NOMO-1 treated with DMSO at 0.1 percent for 48 hours (cell line): ENCODE results near the gene TSFM.

ENCODE experiments used
- DNase-seq: peaks from one replicate; lab custom pipeline; 2025; ENCODE audit not compliant: unreplicated experiment; lab: John Stamatoyannopoulos, UW

Gene TSFM

GRCh38 chr12:57777911-57778310 lies 4.7 kb upstream of the TSFM start:
- DNase-seq = no peak

DNA sequence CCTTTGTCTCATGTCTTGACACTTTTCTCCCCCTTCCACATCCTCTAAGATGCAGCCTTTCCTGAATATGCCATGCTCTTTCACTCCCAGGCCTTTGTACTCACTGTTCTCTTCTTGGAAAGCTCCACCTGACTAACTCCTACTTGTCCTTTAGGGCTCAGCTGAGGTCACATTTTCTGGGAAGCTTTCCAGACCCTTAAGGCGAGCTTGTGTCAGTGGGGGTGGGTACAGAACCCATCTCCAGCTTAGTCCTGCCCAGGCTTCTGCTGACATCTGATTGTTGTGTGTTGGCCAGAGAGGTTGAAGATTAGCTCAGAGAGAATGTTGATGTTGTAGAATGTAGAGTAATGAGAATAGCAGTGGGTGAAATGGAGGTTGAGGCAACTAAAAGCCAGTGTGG lies 2.9 kb upstream of the TSFM start:
- no peak for DNase-seq

GRCh38 chr12:57780284-57780897 lies 2.2 kb upstream of the TSFM start:
- no peak for DNase-seq

DNA sequence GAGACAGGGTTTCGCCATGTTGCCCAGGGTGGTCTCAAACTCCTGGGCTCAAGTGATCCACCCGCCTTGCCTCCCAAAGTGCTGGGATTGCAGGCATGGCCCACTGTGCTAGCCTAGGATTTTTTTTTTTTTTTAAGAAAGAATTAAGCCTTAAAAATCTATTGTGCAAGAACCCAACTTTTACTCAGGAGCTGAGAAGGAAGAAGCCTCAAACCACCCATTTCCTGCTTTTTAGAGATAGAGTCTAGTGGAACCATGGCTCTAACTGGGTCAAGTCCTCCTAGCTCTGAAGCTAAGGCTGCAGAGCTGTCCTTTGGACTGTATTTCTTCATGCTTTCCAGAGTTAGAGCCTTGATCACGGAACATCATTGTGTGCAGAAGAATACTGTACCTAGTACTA lies 1.3 kb upstream of the TSFM start:
- DNase-seq = peak; percentile 65

GRCh38 chr12:57781801-57782200 lies 786 bp upstream of the TSFM start:
- DNase-seq = peak; percentile 39

DNA sequence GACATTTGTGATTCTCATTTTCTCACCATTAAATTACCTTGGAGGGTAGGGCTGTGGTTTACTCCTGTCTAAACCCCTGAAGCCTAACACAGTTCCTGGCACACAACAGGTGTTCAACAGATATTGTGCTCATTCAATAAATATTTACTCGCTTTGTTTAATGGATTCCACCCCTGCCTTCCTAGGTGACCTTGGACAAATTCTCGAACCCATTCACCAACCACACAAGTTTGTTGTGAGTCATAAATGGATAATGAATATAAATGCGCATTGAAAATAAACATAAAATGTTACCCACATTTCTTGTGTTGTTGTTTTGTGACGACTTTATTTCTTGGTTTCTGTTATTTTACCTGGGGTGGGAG lies 362 bp upstream of the TSFM start:
- DNase-seq = no peak

DNA sequence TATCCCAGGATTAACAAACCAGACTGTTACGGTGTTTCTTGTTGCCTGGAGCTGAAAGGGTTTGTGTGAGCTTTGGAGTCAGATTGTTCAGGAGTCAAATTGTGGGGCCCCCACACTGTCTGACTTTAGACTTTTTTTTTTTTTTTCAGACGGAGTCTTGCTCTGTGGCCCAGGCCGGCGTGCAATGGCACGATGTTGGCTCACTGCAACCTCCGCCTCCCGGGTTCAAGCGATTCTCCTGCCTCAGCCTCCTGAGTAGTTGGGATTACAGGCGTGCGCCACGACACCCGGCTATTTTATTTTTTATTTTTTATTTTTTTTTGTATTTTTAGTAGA lies 847 bp downstream of the TSFM start:
- DNase-seq = no peak

- DNase-seq = no peak
Measured at GRCh38 chr12:57783861-57784260, 1.3 kb downstream of the TSFM start.

DNA sequence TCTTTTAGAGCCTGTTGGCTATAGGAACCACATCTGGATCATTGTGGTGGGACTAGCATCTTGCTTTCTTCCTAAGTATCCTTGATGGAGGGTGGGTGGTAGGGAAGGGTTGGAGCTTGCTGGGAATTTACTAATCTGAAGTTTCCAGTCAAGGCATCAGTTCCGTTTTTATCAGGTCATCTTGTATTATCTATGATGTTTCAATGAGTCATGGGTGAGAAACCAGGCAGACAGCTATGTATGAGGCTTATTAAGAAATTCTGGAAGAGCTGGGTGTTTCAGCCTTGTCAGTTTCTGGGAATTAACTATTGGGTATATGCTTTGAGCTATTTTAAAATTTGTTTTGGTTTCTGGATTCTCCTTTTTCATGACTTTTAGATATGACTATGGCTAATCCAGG lies 11.3 kb downstream of the TSFM start:
- no peak for DNase-seq

DNA sequence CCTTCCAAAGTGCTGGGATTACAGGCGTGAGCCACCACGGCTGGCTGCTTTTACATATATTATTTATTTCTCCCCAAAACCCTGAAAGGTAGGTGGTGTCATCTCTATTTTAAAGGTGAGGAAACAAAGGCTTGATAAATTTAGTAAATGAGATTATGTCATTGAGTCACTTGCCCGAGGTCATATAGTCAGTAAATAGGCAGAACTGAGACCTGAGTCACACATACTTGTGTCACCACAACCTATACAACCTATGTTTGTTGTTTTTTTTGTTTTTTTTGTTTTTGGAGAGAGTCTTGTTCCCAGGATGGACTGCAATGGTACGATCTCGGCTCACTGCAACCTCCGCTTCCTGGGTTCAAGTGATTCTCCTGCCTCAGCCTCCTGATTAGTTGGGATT lies 12.8 kb downstream of the TSFM start:
- DNase-seq = no peak

GRCh38 chr12:57796996-57797395 lies 14.4 kb downstream of the TSFM start:
- no peak for DNase-seq

DNA sequence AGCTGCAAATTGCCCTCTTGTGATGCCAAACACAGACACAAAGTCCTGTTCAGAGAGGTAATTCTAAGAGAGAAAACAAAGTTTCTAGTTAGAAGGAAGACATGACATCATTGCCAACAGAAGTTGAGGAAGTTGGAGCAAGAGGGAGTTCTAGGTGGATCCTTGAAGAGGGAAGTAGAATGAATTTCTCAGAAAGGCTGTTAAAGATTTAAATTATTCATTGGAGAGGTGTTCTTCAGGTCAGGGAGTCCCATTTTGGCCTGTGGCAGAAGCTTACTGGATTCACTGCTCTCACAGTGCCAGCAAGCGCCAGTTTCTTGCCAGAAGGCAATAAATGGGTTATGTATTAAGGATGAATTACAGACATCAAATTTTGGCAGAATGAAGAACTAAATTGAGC lies 15.3 kb downstream of the TSFM start:
- peak; percentile 37 for DNase-seq

GRCh38 chr12:57800965-57801364 lies 18.4 kb downstream of the TSFM start:
- DNase-seq = no peak

GRCh38 chr12:57802607-57803006 lies 20.0 kb downstream of the TSFM start:
- DNase-seq = no peak

GRCh38 chr12:57803319-57803893 lies 20.8 kb downstream of the TSFM start:
- no peak for DNase-seq

DNA sequence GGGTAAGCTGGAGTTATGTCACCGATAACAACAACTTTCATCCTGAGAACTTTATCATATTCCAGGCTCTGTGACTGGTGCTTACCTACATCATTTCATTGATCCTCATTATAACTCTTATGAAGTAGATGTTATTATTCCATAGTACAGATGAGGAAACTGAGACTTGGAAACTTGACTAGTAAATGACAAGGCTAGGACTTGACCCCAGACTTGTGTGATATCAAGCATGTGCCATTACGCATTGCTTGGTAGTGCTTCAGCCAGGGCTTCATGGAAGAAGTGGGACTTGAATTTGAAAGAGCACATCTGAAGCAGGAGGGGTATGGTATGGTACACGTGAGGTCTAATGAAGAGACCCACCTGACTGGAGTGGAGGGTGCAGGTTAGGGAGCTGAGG lies 24.1 kb downstream of the TSFM start:
- no peak for DNase-seq

- no peak for DNase-seq
Measured at GRCh38 chr12:57807285-57807684, 24.7 kb downstream of the TSFM start.

DNA sequence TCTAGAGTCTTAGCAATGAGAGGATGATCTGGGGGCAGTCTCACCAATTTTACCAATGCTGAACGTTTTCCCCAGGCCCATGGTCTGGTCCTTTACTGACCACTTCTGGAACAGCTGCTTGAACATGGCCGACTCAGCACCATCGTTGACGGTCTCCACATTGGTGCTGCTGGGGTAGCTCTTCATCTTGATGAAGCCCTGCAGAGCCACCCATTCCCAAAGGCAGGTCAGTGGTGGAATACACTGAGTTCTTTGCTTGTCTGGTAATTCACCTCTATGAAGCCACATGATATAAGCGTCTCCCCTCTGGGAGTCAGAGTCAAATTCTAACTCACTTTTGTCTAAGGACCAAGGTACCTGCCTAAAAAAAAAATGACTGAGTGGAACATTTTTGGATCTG lies 25.8 kb downstream of the TSFM start:
- no peak for DNase-seq

DNA sequence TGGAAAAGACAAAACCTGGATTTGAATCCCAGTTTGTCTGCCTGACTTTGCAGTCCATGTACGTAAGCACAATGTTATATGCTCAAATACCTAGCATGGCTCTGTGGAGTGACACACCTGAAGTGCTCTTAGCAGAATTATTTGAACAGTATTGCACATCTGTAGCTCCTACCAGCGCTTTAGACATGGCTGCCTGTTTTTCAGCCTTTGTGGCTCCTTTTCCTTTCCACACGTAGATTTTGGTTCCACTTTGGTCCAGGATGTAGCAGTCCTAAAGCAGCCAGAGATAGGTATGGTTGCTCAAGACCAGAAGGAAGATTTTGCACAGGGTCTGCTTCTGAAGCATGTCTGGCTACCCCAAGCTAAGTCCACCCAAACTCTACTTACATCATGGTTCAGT lies 26.8 kb downstream of the TSFM start:
- DNase-seq = no peak

- no peak for DNase-seq
Measured at GRCh38 chr12:57810450-57810849, 27.9 kb downstream of the TSFM start.

DNA sequence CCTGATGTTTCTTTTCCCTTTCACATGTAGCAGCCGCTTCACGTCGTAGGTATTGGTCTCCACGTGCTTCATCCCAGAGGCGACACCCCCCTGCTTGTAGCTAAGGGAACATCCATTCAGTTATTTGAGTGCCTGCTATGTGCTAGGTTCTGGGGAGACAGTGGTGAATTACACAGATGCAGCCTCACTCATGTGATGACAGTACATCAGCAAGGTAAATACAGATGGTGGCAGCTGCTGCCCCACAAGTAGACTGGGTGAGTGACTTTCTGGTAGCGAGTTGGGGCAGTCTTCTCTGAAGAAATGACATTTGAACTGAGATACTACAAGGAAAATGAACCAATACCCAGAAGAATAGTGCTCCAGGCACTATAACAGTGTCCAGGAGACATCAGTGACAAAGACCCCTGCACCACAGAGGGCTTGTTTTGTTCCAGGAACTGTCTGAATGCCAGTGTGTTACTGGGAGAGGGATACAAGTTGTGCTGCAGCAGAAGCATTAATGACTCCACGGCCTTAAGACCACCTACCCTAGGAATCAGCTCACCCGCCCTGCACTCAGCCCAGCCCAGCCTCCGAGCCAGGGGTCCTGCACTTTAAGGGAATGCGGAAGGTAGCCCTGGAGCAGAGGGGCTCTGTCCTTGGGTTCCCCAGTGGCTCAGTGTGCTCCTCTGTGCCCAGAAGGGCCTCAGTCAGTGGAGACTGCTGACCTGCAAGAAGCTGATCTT lies 28.6 kb downstream of the TSFM start:
- DNase-seq = no peak

DNA sequence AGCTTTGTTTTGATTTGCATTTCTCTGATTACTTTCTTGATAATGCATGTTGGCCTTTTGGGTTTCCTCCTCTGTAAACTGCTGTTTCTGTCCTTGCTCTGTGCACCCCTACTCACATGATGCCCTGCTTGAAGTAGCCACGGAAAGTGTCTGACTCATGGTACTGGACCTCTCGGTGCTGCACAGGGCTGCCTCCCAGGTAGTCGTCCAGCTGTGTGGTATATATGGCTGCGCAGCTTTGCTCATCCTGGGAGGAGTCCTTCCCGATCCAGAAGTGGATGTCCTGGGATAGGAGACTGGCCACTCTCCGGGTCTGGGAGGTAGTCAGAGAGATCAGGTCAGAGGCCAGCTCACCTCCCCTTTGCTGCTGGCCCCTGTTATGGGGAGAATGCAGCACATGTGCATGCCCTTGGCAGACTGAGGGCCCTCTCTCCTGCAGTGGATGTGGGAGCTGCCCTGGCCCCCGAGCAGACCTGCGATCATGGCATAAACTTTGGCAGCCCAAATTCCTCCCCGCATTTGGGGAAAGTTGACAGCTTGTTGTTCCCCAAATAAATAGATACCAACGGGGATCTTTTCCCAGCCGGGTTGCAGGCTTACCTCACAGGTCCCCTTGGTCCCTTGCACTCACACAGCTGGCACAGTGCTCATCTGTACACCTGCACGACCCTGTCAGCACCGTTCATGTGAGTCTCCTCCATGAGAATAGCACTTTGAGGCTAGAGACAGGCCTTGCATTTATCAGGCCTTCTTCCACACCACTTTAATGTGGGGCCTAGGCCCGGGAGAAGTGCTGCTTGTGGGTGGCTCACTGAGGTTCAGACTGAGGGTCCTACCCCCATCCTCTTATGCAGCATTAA lies 30.8 kb downstream of the TSFM start:
- no peak for DNase-seq
